ENCODE data around the gene CCDC13. TPM values are rescaled to one million over a fixed set of nuclear protein-coding genes. Genes with fewer than 3 reads are reported as not detected.

Gene CCDC13
- total and polyA plus RNA-seq, 2 experiments from 2014 or later, result 0.27 to 0.45 TPM

DNA sequence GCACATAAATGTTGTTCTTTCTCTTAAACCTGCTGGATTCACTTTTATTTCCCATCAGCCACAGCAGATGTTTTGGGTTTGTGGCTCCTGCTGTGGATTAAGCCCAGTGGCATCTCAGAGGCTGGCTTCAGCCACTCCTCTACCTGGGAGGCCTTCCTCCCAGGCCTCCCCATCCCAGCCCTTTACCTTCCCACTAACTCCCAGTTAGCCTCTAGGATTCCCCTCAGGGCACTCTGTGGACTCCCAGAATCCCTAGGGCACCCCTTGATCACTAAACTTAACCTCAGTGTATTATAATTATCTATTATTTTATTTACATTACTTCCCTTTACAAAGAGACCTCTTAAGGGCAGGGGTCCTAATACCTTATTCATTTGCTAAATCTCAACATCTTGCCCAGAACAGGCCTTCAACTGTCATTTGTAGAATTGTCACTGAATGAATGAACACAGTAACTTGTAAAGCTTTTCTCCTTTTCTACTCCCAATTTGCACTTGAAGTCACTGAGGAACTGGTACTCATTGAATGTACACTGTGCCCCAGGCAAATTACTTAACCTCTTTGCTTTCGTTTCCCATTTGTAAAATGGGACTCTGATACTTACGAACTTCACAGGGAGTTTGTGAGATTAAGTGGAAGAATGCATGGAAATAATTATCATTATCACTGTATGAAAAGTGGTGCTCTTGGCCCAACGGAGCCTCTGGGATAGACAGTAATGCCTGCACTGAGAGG is 8.3 kb downstream of the CCDC13 start:
- Histone ChIP-seq H3K79me2 (replicated peaks; ENCODE audit: insufficient read depth) (no peaks in the 10 kb centered on the region), H4K20me1 (replicated peaks; ENCODE audit: insufficient read depth) (no peaks in the 10 kb centered on the region), H3F3A (replicated peaks; ENCODE audit: low read depth) (no peaks in the 10 kb centered on the region), H3K4me3 (no peak overlapping the region), H3K27me3 (ENCODE audit: insufficient read depth) (no peaks in the 10 kb centered on the region), H3K36me3 (ENCODE audit: insufficient read depth) (no peaks in the 10 kb centered on the region), H3K4me2 (no peak overlapping the region), H2AFZ (no peak overlapping the region), H3K27ac (ENCODE audit: low read depth) (no peak overlapping the region), H3K4me1 (ENCODE audit: insufficient read depth) (peaks cover 7% of the 10 kb centered on the region), H3K9me2 (ENCODE audit: insufficient read depth) (no peaks in the 10 kb centered on the region)
- ATAC-seq (no peak), DNase-seq (ENCODE audit: low spot score) (no peak)
- Mint-ChIP-seq H3K36me3 (ENCODE audit: low read depth) (no peaks in the 10 kb centered on the region; the same call in 2 of the 3 replicates), H3K4me1 (peaks cover 13% of the 10 kb centered on the region), H3K27me3 (ENCODE audit: insufficient read depth, low read depth, poor library complexity) (peaks cover 9% of the 10 kb centered on the region), H3K27ac (no peak overlapping the region), H3K9me3 (peaks cover 22% of the 10 kb centered on the region; the same call in 2 of the 3 replicates), H3K4me3 (no peak overlapping the region)
- no peak for TF ChIP-seq STAT1 (IDR thresholded peaks at IDR 0.05; ENCODE audit: unreplicated experiment)
- TF ChIP-seq ZNF331 (CRISPR knock-in tag; IDR thresholded peaks at IDR 0.05; ENCODE audit: low read depth), result no peak
- TF ChIP-seq, protein P1, sequence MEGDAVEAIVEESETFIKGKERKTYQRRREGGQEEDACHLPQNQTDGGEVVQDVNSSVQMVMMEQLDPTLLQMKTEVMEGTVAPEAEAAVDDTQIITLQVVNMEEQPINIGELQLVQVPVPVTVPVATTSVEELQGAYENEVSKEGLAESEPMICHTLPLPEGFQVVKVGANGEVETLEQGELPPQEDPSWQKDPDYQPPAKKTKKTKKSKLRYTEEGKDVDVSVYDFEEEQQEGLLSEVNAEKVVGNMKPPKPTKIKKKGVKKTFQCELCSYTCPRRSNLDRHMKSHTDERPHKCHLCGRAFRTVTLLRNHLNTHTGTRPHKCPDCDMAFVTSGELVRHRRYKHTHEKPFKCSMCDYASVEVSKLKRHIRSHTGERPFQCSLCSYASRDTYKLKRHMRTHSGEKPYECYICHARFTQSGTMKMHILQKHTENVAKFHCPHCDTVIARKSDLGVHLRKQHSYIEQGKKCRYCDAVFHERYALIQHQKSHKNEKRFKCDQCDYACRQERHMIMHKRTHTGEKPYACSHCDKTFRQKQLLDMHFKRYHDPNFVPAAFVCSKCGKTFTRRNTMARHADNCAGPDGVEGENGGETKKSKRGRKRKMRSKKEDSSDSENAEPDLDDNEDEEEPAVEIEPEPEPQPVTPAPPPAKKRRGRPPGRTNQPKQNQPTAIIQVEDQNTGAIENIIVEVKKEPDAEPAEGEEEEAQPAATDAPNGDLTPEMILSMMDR (conservative IDR thresholded peaks at IDR 0.05; ENCODE audit: low read depth in 2 of 2), result no peak
- no peak for TF ChIP-seq EZH2phosphoT487 (IDR thresholded peaks at IDR 0.05; ENCODE audit: unreplicated experiment)
- TF ChIP-seq ZNF462 (CRISPR knock-in tag; IDR thresholded peaks at IDR 0.05), result no peak
- TF ChIP-seq CREB1 (CRISPR knock-in tag; IDR thresholded peaks at IDR 0.05; ENCODE audit: low read depth), result no peak
- TF ChIP-seq ETS1 (IDR thresholded peaks at IDR 0.05), result no peak
- TF ChIP-seq POLR2AphosphoS5 (IDR thresholded peaks at IDR 0.05; ENCODE audit: low read depth), result no peak
- TF ChIP-seq JUNB (IDR thresholded peaks at IDR 0.05; ENCODE audit: unreplicated experiment), result no peak
- no peak for TF ChIP-seq NANOG (IDR thresholded peaks at IDR 0.05; ENCODE audit: borderline replicate concordance)
- no peak for TF ChIP-seq EZH2 (IDR thresholded peaks at IDR 0.05; ENCODE audit: low read depth, unreplicated experiment)
- TF ChIP-seq, protein P2, sequence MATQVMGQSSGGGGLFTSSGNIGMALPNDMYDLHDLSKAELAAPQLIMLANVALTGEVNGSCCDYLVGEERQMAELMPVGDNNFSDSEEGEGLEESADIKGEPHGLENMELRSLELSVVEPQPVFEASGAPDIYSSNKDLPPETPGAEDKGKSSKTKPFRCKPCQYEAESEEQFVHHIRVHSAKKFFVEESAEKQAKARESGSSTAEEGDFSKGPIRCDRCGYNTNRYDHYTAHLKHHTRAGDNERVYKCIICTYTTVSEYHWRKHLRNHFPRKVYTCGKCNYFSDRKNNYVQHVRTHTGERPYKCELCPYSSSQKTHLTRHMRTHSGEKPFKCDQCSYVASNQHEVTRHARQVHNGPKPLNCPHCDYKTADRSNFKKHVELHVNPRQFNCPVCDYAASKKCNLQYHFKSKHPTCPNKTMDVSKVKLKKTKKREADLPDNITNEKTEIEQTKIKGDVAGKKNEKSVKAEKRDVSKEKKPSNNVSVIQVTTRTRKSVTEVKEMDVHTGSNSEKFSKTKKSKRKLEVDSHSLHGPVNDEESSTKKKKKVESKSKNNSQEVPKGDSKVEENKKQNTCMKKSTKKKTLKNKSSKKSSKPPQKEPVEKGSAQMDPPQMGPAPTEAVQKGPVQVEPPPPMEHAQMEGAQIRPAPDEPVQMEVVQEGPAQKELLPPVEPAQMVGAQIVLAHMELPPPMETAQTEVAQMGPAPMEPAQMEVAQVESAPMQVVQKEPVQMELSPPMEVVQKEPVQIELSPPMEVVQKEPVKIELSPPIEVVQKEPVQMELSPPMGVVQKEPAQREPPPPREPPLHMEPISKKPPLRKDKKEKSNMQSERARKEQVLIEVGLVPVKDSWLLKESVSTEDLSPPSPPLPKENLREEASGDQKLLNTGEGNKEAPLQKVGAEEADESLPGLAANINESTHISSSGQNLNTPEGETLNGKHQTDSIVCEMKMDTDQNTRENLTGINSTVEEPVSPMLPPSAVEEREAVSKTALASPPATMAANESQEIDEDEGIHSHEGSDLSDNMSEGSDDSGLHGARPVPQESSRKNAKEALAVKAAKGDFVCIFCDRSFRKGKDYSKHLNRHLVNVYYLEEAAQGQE (IDR thresholded peaks at IDR 0.05; ENCODE audit: unreplicated experiment), result no peak
- no peak for TF ChIP-seq ZNF114 (CRISPR knock-in tag; IDR thresholded peaks at IDR 0.05)
